RPMI7951 (cell line): ENCODE measurements around the gene TTLL5. TPM values are rescaled to one million over a fixed set of nuclear protein-coding genes. Genes with fewer than 3 reads are reported as not detected.

Source experiments
- DNase-seq: peaks from one replicate; pipeline ENCODE4 v3.0.0-alpha.2; 2012; ENCODE audit warnings: low read depth
- total RNA-seq: library from RNA; depleted of rRNA; stranded (reverse); fragments of >200 nt; shearing (Covaris generic); gene quantifications from 2 replicates; pipeline ENCODE4 v1.2.3, GENCODE V29; 2014; rRNA removed

The TTLL5 gene
- total RNA-seq, 1 experiment from 2014 or later: 16.2 TPM

DNA sequence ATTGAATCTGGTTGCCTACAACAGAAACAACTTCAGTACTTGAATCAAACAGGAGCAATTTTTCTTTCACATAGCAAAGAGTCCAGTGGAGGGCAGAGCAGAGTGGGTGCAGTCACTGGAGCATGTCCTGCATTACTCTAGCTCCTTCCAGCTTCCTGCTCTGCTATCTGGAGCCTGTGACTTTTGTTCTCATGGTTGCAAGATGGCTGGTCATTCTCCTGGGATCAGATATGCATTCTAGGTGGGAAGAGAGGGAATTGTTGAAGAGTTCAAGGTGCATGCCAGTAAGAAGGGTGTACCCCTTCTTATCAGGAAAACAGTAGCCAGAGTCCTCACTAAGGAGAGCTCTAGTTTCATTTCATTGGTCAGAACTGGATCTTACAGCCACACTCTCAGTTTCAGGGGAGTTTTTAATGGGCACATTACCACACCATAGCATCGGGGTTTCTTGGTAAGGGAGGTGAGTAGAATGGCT lies 332.6 kb downstream of the TTLL5 start:
- no peak for DNase-seq

DNA sequence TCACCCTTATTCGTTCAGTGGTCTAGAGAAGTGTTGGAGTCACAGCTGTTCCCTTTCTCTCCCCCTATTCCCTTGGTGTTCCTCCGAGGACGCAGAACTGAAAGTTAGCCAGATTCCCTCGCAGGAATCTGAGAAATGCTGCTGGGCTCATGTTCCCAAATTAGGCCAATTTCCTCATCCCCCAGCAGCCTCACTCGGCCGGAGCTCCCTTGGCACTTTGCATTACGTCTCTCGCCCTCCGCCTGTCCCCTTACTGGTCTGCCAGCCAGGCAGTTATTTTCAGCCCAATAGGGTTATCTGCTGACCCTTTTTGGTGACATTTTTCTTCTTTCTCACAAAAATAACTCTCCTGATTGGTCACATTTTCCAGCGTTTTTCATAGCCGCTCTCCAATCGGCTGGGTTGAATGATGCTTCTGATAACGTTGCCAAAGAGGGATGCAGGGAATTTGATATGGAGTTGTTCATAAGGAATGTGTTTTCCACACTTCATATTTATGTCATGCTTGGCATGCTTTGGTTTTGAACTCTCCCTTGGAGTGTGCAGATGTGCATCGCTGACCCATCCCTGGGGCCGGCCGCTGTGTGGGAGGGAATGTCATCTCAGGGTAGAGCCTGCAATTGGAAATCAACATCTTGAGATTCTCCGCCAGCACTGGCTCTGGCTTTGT lies 334.5 kb downstream of the TTLL5 start:
- DNase-seq: no peak

DNA sequence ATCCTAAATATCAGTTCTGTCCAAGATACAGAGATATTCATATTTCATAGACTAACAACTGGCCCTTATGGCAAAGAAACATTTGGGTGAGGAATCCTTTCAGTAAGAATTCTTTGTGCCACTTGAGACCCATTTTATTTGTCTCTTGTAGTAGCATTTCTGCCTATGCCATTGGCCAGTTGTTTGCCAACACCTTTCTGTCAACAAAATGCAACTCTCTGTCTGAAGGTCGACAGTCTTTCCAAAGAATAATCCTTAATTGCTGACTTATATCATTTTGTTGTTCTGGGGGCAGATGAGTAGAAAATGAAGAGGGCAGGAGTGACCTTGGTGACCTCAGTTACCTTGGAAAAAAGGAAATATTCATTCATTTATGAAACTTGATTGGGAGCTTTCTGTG lies 335.4 kb downstream of the TTLL5 start:
- DNase-seq: no peak

DNA sequence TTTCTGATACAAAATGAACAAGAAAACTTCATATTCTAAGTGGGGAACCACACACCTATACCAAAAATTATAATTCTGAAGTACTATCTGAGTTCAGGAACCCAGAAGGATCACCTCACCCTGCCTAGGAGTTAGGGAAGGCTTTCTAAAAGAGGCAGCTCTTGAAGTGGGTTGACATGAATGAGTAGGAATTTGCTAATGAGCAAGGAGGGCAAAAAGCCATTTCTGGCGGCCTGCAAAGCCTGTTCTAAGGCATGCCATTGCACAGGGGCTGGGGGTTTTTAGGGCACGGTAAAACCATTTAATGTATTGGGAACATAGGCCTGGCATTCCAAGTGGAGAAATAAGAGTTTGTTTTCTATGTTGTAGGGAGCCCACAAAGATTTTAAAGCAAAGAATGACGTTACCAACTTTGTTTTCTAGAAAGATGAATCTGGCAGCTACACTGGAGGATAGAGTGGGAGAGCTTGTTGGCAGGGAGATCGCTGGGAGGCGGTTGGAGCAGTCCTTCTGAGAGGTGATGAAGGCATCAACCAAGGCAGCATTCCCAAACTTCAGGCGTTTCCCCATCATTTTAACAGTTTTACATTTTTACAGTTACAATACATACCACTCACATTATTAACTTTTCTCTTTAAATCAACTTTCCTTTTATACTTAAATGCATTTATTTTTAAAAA lies 338.6 kb downstream of the TTLL5 start:
- DNase-seq: no peak

DNA sequence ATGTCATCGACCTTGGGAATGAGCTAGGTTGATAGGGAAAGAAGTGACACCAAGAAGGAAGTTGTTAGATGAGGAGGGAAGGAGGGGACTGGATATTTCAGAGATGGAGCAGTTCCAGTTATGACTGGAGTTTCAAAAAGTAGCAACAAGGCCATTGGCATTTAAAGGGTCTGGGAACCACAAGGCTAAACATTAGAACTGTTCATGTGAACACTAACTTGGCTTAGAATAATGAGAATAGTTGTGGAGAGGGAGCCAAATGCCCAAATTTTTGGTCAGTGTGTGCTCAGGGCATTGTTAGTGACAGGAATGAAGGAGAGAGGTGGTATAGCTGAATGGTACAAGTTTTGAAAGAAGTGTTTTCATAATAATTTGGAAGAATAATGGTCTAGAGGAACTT lies 341.3 kb downstream of the TTLL5 start:
- no peak for DNase-seq

Other genes with a start within 250 kb of the TTLL5 start
- gene JDP2, start 233.2 kb upstream of the TTLL5 start, total RNA-seq: 3.7 and 4.3 TPM in 2 replicates
- 3.6 and 3.9 TPM in 2 replicates for gene BATF, start 138.8 kb upstream of the TTLL5 start, total RNA-seq
- gene FLVCR2, start 82.6 kb upstream of the TTLL5 start, total RNA-seq: 1.3 and 2.1 TPM in 2 replicates
- 12.8 and 13.9 TPM in 2 replicates for gene ERG28, start 370 bp upstream of the TTLL5 start, total RNA-seq